ENCODE data around the gene FLT1. TPM values are rescaled to one million over a fixed set of nuclear protein-coding genes. Genes with fewer than 3 reads are reported as not detected.

FLT1 gene
- total and polyA plus RNA-seq, 2 donors: 20.3 to 37.5 TPM

DNA sequence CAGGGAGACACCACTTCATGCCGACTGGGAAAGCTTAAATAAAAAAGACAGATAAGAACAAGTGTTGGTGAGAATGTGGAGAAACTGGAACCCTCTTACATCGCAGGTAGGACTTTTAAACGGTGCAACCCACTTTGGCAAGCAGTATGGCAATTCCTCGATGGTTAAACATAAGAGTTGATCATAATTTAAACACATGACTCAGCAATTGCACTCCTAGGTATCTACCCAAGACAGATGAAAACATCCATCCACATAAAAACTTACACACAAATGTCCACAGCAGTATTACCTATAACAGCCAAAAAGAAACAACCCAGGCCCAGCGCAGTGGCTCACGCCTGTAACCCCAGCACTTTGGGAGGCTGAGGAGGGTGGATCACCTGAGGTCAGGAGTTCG lies 21.9 kb downstream of the FLT1 start:
- peaks cover 1% of the 10 kb centered on the region for H3K4me1 ChIP-seq (ENCODE audit: insufficient read depth)
- WGBS: 85% methylated on average over 7 of the region's 7 CpGs
- no peak overlapping the region for H3K27ac ChIP-seq (ENCODE audit: low read depth)
- DNase-seq (ENCODE audit: extremely low spot score): no peak
- no peaks in the 10 kb centered on the region for H3K36me3 ChIP-seq (ENCODE audit: insufficient read depth)
- H3K4me3 ChIP-seq (ENCODE audit: low read depth, low read length): no peak overlapping the region

DNA sequence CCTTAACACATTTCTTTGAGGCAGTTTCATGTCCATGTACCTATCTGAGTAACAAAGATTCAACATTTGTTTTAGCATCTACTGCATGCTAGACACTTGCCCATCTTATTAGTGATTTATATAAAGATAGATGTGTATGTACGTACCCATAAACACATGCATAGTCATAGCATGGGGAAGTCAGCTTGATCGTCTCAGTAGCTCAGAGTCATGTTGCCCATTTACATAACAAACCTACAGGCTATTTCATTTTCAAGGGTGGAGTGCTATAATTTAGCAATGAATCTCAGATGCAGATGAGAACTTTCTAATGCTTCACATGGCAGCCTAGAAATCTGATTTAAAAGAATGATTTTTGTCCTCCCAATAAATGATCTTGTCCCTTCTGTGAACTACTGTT lies 23.5 kb downstream of the FLT1 start:
- no peak for DNase-seq (ENCODE audit: extremely low spot score)
- Histone ChIP-seq H3K4me3 (ENCODE audit: low read depth, low read length) (no peak overlapping the region), H3K27ac (ENCODE audit: low read depth) (no peak overlapping the region), H3K36me3 (ENCODE audit: insufficient read depth) (no peaks in the 10 kb centered on the region), H3K4me1 (ENCODE audit: insufficient read depth) (no peaks in the 10 kb centered on the region)
- WGBS: 75% methylated on average over 2 of the region's 2 CpGs

DNA sequence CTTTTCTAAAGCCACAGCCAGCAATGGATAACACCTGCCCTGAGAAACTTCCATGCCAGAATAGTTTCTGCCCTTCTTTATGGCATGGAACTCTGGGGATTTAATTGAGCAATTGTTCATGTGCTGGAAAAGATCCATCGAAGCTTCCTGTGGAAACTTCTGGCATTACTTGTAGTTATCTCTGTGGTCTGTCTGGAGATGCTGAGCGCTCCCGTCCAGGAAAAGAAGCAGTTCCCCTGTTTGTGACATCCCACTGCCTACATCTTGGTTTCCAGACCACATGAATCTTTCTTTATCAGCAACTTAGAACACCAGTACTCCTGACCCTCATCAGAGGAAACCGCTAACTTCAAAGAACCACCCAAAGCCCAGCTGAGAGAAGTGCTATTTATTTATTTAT lies 24.6 kb downstream of the FLT1 start:
- Histone ChIP-seq H3K4me1 (ENCODE audit: insufficient read depth) (no peaks in the 10 kb centered on the region), H3K27ac (ENCODE audit: low read depth) (no peak overlapping the region), H3K4me3 (ENCODE audit: low read depth, low read length) (no peak overlapping the region), H3K36me3 (ENCODE audit: insufficient read depth) (no peaks in the 10 kb centered on the region)
- WGBS: 67% methylated on average over 4 of the region's 4 CpGs
- no peak for DNase-seq (ENCODE audit: extremely low spot score)

DNA sequence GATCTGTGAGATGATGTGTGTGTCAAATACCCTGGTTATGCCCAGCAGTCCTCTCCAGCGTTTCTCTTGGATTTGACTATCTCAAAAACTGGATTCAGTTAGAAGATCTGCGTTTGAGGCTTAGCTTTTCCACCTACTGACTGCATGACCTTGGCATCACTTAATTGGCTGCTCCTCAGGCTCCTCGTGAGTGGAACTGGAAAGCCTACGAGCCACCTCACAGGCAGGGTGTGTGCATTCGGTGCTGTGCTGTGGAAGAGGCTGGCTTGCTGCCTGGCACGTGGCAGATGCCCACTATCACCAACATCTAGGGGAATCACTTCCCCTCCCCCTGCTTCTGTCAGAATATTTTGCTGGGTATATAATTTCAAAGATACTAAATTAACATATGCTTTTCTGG lies 25.6 kb downstream of the FLT1 start:
- no peak for DNase-seq (ENCODE audit: extremely low spot score)
- Histone ChIP-seq H3K36me3 (ENCODE audit: insufficient read depth) (no peaks in the 10 kb centered on the region), H3K4me1 (ENCODE audit: insufficient read depth) (no peaks in the 10 kb centered on the region), H3K4me3 (ENCODE audit: low read depth, low read length) (no peak overlapping the region), H3K27ac (ENCODE audit: low read depth) (no peak overlapping the region)
- 67% methylated on average over 6 of the region's 6 CpGs for WGBS

GRCh38 chr13:28468023-28468915 lies 26.7 kb downstream of the FLT1 start:
- Histone ChIP-seq H3K36me3 (ENCODE audit: insufficient read depth) (no peaks in the 10 kb centered on the region), H3K4me3 (ENCODE audit: low read depth, low read length) (no peak overlapping the region), H3K27ac (ENCODE audit: low read depth) (no peak overlapping the region), H3K4me1 (ENCODE audit: insufficient read depth) (no peaks in the 10 kb centered on the region)
- 75% methylated on average over 7 of the region's 7 CpGs for WGBS
- DNase-seq (ENCODE audit: extremely low spot score): no peak

DNA sequence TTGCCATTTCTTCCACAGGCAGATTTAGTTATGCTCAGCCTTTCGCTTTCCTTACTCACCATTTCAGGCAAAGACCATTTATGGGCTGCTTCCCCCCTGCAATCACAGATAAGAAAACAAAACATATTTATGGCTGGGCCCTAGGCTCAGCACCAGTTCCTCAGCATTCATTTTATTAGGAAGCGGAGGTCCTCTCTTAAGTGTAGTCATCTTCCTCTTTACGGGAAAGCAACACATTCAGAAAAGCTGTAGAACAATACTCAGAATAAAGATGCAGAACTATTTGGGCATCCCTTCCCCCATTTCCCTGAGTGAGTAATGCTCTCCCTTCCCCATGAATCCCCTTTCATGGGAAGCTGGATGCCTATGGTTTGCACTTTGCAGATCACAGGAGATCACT lies 27.9 kb downstream of the FLT1 start:
- Histone ChIP-seq H3K4me3 (ENCODE audit: low read depth, low read length) (no peak overlapping the region), H3K36me3 (ENCODE audit: insufficient read depth) (no peaks in the 10 kb centered on the region), H3K4me1 (ENCODE audit: insufficient read depth) (no peaks in the 10 kb centered on the region), H3K27ac (ENCODE audit: low read depth) (no peak overlapping the region)
- DNase-seq (ENCODE audit: extremely low spot score): no peak
- whole genome bisulfite sequencing: 69% methylated on average over 3 of the region's 3 CpGs

GRCh38 chr13:28466151-28466550 lies 28.8 kb downstream of the FLT1 start:
- H3K27ac ChIP-seq (ENCODE audit: low read depth): no peak overlapping the region
- no peaks in the 10 kb centered on the region for H3K36me3 ChIP-seq (ENCODE audit: insufficient read depth)
- no peak for DNase-seq (ENCODE audit: extremely low spot score)
- 78% methylated on average over 3 of the region's 3 CpGs for WGBS
- no peaks in the 10 kb centered on the region for H3K4me1 ChIP-seq (ENCODE audit: insufficient read depth)
- H3K4me3 ChIP-seq (ENCODE audit: low read depth, low read length): no peak overlapping the region

- DNase-seq (ENCODE audit: extremely low spot score): no peak
- H3K27ac ChIP-seq (ENCODE audit: low read depth): no peak overlapping the region
- H3K4me1 ChIP-seq (ENCODE audit: insufficient read depth): no peaks in the 10 kb centered on the region
- H3K4me3 ChIP-seq (ENCODE audit: low read depth, low read length): no peak overlapping the region
- 68% methylated on average over 6 of the region's 6 CpGs for WGBS
- no peaks in the 10 kb centered on the region for H3K36me3 ChIP-seq (ENCODE audit: insufficient read depth)
Measured at GRCh38 chr13:28464861-28465460, 30.0 kb downstream of the FLT1 start.

DNA sequence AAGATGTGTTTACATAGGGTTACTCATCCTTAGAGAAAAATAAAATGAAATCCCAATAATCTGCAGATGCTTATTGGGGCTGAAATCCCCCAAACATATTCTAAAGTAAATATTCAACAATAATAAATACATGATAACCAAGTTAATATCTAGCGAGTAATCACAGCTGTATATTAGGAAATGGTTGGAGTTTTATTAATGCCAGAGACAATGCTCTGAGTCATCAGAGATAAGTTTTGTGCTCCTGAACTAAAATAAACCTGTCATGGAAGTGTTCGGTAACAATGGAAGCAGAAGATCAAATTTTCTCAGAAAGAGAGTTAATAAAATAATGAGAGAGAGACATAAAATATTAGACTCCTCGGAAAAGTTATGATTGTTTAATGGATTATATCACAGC lies 31.4 kb downstream of the FLT1 start:
- no peak for DNase-seq (ENCODE audit: extremely low spot score)
- H3K4me1 ChIP-seq (ENCODE audit: insufficient read depth): no peaks in the 10 kb centered on the region
- 64% methylated on average over 3 of the region's 3 CpGs for WGBS
- no peak overlapping the region for H3K4me3 ChIP-seq (ENCODE audit: low read depth, low read length)
- no peak overlapping the region for H3K27ac ChIP-seq (ENCODE audit: low read depth)
- H3K36me3 ChIP-seq (ENCODE audit: insufficient read depth): no peaks in the 10 kb centered on the region

GRCh38 chr13:28459911-28460310 lies 35.0 kb downstream of the FLT1 start:
- 92% methylated on average over 4 of the region's 4 CpGs for WGBS
- no peak overlapping the region for H3K27ac ChIP-seq (ENCODE audit: low read depth)
- no peak for DNase-seq (ENCODE audit: extremely low spot score)
- no peaks in the 10 kb centered on the region for H3K36me3 ChIP-seq (ENCODE audit: insufficient read depth)
- H3K4me3 ChIP-seq (ENCODE audit: low read depth, low read length): no peak overlapping the region
- H3K4me1 ChIP-seq (ENCODE audit: insufficient read depth): no peaks in the 10 kb centered on the region

DNA sequence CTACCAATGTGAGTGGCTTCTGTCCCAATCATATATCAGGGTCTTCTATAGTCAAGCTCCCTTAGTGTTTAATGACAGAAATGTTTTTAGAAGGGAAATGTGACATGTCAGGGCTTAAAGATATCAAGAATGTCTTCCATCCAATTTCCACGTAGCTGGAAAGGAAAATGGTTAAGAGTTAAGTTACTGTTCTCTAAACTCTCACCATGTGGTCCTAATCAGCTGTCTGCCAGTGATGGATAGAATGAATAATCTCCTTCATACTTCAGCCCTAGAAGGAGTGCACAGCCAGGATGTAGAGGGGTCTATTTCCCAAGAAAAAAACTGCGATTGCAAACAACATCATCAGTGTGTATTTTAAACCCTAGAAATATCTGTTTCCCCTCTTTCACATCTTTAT lies 36.3 kb downstream of the FLT1 start:
- H3K4me3 ChIP-seq (ENCODE audit: low read depth, low read length): no peak overlapping the region
- no peak for DNase-seq (ENCODE audit: extremely low spot score)
- H3K4me1 ChIP-seq (ENCODE audit: insufficient read depth): no peaks in the 10 kb centered on the region
- no peak overlapping the region for H3K27ac ChIP-seq (ENCODE audit: low read depth)
- no peaks in the 10 kb centered on the region for H3K36me3 ChIP-seq (ENCODE audit: insufficient read depth)
- WGBS: 44% methylated on average over 2 of the region's 2 CpGs

- no peak for DNase-seq (ENCODE audit: extremely low spot score)
- 87% methylated on average over 7 of the region's 7 CpGs for WGBS
Measured at GRCh38 chr13:28458051-28458450, 36.9 kb downstream of the FLT1 start.

GRCh38 chr13:28457521-28457920 lies 37.4 kb downstream of the FLT1 start:
- DNase-seq (ENCODE audit: extremely low spot score): no peak
- Histone ChIP-seq H3K36me3 (ENCODE audit: insufficient read depth) (no peaks in the 10 kb centered on the region), H3K4me1 (ENCODE audit: insufficient read depth) (no peaks in the 10 kb centered on the region)

More at GRCh38 chr13:28458051-28458450, 36.9 kb downstream of the FLT1 start:
- no peak overlapping the region for H3K27ac ChIP-seq (ENCODE audit: low read depth)
- H3K4me3 ChIP-seq (ENCODE audit: low read depth, low read length): no peak overlapping the region
- H3K36me3 ChIP-seq (ENCODE audit: insufficient read depth): no peaks in the 10 kb centered on the region
- H3K4me1 ChIP-seq (ENCODE audit: insufficient read depth): no peaks in the 10 kb centered on the region

DNA sequence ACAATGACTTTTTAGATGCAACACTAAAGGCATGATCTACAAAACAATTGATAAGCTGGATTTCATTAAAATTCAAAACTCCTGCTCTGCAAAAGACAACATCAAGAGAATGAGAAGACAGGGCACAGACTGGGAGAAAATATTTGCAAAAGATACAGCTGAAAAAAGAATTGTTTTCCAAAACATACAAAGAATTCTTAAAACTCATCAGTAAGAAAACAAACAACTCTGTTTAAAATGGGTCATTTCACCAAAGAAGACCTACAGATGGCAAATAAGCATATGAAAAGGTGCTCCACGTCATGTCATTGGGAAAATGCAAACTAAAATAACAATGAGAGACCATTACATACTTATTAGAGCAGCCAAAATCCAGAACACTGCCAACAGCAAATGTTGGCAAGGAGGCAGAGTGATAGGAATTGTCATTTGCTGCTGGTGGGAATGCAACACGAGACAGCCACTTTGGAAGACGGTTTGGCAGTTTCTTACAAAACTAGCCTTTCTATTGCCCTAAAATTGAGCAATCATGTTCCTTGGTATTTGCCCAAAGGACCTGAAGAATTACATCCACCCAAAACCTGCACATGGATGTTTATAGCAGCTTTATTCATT lies 39.2 kb downstream of the FLT1 start:
- no peaks in the 10 kb centered on the region for H3K36me3 ChIP-seq (ENCODE audit: insufficient read depth)
- DNase-seq (ENCODE audit: extremely low spot score): no peak
- WGBS: 71% methylated on average over 3 of the region's 3 CpGs
- H3K4me3 ChIP-seq (ENCODE audit: low read depth, low read length): no peak overlapping the region
- H3K27ac ChIP-seq (ENCODE audit: low read depth): no peak overlapping the region
- no peaks in the 10 kb centered on the region for H3K4me1 ChIP-seq (ENCODE audit: insufficient read depth)

More at GRCh38 chr13:28457521-28457920, 37.4 kb downstream of the FLT1 start:
- Histone ChIP-seq H3K4me3 (ENCODE audit: low read depth, low read length) (no peak overlapping the region), H3K27ac (ENCODE audit: low read depth) (no peak overlapping the region)
